Dedifferentiated amniotic fluid mesenchymal stem cell (primary cell): ENCODE results near the gene ADAMTS12.

Experiments
- DNase-seq: peaks from one replicate; pipeline ENCODE4 v3.0.0-alpha.2; 2016; ENCODE audit errors: extremely low spot score

Gene ADAMTS12

DNA sequence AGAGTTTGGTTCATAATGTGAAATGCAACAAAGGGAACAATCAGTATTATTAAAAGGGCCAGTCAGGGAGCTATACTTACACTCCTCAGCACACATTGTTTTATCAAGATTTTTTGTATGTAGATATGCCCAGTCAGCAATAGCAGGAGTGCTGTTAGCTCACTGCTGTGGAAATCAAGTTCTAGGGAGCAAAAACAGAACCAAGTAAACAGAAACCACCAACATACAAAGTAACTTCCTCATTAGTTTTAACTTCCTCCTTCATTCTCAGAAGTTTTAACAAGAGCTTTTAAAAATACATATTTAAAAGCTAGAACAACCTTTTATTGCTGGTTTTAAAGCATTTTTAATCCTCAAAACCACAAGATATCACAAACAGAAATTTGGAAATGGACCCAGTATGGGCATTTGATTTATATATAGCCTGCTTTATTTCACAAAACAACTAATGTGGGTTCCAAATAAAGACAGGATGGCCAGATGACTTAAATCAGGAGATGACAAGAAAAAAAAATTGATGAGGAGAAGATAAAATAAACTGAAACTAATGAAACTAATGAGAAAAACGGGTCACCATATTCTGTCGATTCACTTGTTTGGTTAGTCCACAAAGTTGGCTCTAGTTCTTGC lies 178.5 kb downstream of the ADAMTS12 start:
- DNase-seq = no peak

DNA sequence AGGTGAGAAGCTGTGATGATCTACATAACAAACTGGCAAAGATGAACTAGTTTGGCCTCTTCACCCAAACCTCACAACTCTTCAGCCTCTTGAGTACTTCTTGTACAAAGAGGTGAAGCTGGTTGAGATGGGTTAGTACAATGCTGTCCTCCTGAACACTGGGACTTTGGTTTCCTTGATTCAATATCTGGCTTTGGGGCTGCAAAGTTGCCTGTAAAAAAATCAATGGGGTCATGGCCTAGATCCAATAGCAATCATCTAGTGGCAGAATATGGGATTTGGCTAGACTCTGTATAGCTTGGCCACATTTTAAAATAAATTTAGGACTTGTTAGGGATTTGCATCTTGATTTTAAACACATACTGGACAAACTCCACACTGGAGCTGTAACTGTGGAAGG lies 179.1 kb downstream of the ADAMTS12 start:
- DNase-seq = no peak

DNA sequence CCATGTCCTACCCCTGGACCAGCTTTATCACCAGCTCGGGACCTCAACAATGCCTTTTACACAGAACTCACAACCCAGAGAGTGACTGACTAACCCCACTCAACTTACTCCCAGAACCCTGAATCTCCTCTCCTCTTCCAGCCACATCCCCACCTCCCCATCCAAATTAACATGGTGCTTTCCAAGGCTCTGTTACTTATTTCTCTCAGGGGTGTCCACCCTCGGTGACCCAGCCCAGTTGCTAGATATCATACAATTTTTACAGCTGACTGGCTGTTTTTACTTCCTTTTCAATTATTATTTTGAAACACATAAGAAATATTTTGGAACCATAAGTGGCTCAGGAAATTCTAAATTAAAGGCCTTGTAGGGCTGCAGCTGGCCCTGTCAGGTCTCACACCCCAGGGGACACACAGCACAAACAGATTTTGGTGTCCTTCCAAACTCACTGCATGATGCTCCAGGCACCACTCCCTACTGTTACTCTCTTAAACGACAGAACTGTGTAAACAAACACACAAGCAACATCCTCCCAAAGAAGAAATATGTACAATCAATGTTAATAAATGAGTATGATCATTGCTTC lies 180.6 kb downstream of the ADAMTS12 start:
- no peak for DNase-seq

DNA sequence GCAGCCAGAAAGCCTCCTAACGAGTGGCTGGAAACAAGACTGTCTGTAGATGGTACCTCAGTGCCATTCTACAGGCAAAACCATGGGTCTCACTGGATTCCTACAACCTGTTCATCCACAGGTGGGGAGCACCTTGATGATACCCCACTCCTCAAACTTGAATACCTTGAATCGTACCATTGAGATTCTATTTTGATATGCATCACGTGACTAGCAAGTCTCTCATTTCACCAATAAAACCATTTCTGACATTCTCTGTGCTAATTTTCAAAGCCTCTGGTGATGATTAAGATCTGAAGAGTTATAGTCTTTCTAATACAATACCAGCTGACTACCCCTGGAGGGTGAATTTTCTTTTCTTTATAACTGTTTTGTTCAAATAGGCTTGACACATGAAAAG lies 188.9 kb downstream of the ADAMTS12 start:
- DNase-seq = no peak

DNA sequence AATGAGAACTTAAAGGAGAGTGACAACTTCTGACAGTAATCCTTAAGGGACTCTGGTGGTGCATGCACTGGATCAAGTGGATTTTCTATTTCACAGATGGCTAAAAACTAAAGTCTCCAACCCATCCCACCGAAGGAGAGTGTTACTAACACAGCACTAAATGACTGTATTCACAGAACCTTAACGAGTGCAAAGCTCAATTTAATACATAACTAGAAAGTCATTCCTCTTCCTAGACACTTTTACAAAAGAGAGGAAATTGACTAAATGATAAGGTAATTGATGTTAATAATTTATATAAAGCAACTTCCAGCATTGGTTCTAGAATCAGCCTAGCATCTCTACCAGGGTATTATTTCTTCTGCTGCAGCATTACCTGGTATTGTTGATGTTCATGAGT lies 189.8 kb downstream of the ADAMTS12 start:
- DNase-seq = no peak

DNA sequence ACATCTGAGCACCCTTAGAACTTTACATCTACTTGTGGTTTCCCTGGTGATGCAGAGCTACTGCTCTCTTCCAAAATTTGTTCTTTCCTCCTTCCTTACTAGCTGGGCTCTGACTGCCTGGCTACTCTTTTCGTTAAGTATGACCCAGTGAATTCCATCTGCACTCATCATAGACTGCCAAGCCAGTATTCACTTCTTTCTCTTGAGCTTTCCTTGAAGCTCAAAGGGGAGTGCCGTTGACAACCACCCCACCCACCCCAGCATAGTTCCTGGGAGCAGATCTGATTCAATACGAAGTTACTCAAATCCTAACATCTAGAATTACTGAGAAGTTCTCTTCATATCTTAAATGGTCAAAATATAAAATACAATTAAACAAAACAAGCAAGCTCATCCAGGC lies 190.5 kb downstream of the ADAMTS12 start:
- DNase-seq = peak; percentile 73

DNA sequence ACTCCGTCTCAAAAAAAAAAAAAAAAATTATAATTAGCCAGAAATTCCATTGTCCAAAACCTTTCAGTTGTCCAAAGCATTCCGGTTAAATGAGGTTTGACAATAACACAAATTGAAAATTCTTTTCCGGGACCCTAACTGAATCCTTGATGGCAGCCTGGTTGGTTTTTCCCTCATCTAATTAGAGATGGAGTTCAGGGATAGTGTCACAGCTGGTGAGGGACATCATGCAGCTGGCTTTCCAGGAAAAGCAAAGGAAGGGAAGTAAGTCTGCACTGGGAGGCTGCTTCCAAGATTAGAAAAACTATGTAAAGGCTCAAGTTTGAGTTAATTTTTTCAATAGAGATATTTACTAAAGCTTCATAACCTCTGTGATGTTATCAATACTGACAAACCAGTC lies 195.4 kb downstream of the ADAMTS12 start:
- no peak for DNase-seq

DNA sequence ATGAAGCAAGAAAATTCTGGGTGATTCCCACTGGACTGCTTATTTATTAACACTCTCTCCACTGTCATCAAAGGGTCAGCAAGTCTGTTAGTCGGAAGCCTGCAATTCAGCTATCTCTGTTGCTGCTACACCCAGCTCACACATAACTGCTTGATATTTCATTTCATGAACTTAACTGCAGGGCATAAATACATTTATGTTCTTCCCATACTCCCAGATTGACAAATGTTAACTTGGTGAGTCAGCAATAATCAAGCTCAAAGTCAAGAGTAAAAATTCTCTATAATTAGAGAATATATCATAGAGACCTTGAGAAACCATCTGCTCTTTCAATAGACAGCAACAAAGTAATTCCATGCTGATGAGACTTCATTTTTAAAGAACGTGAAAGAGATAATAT lies 198.8 kb downstream of the ADAMTS12 start:
- DNase-seq = no peak

DNA sequence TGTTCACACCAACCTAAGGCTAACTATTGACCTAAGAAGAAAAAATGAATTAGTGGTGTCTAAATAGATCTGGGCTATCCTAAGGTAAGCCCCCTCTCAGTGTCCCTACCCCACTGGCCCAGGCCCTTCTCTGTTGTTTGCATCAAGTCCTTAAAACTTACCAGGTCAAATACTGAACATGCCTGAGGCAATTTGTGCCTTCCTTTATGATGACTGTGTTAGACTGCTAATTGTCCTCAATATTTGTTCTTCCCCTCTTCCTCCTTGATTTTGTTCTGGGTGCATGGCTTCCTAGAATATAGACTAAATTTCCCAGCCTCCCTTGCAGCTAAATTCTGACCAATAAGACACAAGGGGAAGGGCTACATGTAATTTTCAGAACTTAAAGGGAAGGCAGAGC lies 199.9 kb downstream of the ADAMTS12 start:
- DNase-seq = no peak

DNA sequence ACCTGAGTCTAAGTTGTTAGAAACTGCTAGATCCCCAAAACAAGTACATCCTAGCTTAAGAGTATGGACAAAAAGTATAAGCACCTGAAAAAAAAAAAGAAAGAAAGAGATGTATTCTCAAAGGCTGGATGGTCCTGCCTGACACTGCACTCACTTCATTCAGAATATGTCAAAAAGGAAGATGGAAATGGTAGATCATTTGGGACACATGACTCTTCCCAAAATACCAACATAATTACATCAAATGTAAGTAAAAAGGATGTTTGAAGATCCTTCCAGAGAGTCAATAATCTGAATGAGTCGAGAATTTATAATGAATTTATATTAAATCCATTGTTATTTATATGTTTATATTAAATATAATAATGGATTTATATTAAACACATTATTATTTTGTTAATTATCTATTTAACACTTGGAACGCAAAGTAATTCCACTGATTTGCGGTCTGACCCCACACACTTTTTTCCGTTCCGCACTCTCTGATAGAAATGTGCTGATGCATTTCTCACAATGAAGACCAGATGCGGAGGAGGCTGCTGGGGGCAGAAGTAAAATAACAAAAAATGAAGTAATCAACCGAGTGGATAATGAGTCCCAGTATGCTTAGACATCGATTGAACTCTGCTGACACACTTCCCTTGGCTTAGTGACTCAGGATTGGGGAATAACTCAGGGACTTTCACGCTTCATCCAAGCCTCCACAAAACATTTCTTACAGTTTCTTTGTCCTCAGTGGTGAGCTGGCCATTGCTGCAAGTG lies 201.2 kb downstream of the ADAMTS12 start:
- DNase-seq = peak; percentile 68

DNA sequence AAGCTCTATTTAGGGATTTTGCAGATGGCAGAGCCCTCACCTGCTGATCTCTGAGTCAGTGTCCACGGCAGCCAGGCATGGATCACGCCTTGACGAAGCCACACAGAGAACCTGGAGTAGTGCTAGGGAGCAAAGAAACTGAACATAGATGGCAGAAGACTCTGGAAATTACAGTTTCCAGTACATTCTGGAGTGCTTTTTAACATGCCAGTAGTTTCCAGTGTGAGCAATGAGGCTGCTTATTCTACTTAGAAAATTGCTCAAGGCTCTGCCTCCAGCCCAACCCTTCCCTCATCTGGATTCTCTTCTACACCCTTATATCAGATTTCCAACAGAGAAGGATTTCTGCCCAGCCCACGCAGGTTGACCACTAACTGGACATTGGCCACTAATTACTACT lies 203.3 kb downstream of the ADAMTS12 start:
- DNase-seq = no peak

DNA sequence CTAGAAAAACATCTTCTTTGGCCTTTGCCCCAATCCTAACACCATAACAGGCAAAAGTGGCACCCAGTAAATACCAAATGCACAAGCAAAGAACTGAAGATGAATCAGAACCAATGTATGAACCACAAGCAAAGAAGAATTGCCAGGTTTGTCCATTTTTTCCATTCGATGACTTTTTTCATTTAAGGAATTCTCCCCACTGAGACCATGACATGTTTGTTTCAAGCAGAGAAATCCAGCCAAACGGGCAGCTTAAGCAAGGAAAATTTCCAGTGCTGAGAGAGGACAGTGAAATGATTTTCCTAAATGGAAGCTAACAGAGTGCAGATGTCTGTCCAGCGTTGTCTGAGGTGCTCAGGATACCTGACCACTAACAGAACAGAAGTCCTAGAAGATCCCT lies 203.7 kb downstream of the ADAMTS12 start:
- DNase-seq = no peak

DNA sequence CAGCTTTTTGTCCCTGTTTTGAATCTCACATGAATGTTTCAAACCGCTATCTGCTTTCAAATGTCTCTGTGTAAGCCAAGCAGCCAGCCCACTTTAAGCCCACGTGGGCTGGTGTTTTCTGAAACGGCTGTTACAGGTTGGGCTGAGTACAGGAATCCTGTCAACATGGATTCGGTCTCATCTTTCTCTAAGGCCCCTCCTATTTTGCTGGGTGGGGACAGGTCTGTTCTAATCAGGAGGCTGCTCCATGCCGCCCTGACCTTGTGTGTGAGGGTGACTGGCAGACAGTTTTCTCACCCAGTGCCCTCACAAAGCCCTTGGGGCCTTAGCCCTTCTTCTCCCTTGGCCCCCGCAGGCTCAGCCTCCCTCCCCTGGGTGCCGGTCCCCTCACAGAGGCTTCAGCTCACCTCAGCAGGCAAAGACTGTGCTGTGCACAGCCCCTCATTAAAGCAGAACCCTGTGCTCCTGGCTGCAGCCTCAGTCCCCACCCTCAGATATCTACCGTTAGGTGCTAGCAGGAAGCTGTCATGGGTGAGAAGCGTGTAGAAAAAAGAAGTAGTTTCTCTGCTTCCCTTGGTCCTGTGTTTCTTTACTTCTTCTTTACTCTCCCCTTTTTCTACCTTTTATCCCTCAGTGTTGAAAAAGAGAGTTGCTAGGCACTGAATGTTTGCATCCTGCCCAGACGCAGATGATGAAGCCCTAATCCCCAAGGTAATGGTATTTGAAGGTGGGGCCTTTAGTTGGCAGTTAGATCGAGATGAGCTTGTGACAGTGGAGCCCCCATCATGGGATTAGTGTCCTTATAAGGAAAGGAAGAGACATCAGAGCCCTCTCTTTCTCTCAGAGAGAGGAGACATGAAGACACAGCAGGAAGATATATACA lies 205.7 kb downstream of the ADAMTS12 start:
- DNase-seq = no peak

DNA sequence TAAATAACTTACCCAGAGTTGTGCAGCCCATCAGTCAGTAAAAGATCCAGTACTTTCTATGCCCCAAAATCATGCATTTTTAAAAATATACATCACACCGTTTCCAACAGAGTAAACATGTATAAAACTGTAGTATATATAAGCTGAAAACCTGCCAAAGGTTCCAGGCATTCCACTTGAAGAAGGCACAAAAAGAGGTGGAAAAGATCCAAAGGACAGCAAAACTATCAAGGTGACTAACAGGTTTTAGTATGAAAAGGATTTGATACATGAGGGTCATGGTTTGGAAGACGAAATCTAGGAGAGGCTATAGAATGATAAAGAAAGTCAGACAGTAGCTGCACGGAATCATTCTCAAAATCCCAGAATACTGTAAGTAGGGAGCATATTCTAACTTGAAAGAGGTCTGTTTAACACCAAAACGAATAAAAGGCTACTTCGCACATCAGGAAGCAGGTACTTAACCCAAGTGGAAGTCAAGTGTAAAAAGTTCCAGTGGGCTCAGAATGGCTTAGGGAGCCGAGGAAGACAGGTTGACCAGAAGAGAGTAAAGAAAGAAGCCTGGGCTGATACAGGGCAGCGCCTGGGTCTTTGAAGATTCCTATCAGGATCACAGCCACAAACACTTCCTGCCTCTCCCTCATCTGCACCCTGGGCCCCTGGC lies 207.2 kb downstream of the ADAMTS12 start:
- DNase-seq = no peak

DNA sequence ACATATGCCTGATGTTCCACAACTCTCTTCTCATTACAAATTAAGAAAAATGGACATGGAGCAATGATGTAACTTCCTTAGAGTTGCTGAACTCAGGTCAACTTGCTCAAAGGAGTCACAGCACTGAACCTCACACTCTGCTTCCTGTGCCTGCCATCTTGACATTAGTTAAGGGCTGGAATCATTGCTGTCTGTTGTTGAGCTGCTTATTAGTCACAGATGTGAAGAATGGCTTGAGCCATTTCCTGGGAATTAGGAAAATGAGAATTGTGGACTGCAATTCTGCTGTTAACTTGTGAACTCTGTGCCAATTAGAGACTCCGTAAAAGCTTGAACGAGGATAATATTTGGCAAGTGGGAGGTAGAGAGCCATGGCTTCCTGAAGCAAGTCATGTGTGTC lies 212.0 kb downstream of the ADAMTS12 start:
- no peak for DNase-seq

DNA sequence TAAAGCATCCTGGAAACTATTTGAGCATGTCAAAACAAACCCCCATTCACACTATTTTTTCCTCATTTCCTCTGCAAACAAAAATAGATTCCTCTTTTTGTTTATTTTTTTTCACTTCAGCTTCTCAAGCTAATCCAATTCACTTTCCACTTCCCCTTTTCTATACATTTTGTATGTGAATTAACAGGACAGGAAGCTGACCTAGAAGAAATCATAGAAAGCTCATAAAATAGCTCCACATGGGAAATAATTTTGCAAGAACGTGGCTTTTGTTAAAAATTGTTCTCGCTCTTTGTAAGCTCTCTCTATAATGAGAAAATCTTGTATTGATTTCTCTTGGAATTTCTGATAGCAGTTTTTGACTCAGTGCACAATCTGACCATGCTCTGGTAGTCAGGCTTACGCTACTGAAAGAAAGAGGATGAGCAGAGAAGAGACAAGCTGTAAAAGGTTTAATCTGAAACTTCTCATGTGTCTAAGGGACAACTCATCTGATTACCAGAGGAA lies 215.8 kb downstream of the ADAMTS12 start:
- DNase-seq = no peak

DNA sequence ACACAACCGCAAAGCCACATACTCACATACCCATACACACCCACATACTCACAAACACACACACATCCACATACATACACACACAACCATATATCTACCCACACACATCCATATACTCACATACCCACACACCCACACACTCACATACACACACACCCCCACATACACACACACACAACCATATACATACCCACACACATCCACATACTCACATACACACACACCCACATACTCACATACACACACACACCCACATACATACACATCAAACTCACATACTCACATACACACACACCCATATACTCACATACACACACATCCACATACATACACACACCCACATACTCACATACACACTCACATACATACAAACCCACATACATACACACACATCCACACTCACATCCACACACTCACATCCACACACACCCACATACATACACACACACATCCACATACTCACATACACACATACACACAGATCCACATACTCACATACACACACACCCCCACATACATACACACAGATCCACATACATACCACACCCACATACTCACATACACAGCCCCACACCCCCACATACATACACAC lies 220.0 kb downstream of the ADAMTS12 start:
- no peak for DNase-seq

DNA sequence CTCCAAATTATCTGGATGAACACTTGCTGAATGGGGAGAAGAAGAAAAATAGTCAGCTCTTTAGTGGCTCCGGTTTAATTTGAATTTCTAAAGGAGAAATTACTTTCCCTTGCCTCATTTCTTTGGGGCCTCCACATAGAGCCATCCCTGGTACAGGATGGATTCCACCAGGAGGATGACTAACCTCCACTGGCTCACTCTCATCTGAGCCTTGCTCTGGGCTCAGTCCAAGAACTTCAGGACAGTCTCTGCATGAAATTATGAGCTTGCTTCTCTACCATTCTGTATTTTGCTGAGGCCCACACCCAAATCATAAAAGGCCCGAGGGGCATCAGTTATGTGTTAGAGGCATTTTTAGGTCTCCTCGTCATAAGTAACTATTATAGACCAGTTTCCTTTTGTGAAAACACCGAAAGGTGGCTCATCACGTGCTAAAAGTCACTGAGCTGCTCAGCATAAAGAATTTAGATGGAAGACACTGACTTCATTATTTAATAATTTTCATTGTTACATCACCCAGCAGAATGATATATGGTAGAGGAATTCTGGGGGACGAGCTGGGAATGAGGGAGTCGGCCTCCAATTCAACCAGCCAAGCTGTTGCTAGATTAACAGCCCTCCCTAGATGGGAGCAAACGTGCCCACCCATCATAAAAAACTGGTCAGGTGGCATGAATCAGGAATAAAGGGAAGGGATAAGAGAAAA lies 228.9 kb downstream of the ADAMTS12 start:
- no peak for DNase-seq

DNA sequence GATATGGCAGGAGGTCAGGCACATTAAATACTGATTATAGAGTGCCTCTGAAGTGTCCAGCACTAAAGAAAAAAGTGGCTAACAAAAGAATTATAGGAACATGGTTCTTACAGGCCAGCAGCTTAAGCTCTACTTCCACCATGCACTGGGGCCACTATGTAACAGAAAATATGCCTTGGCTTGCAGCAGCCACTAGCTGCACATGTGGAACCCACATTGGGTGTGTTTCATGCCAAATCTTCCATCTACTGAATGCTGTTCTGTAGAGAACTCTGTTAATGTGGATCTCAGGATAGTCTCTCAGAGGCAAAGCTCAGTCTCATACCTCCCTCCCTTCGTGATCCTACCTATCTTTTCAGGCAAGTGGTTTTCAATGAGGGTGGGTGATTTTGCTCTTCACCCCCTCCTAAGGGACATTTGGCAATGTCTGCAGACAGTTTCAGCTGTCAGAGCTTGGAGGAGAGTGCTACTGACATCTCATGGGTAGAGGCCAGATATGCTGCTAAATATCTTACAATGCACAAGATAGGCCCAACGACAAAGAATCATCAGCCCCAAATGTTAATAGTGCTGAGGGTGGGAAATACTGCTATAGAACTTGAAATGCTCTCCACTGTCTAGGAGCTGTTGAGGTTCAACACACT lies 232.1 kb downstream of the ADAMTS12 start:
- no peak for DNase-seq
